VCaP (cell line): ENCODE data around the gene CD99.

Source experiments
- H3K27ac ChIP-seq: fragments of 450-650 bp; 2 replicates; pipeline ENCODE4 v1.5.1; 2017
- TF ChIP-seq, protein P1 (sequence below): fragments of 450-650 bp; conservative IDR thresholded peaks from 2 replicates; pipeline ENCODE4 v1.5.1; 2017; ENCODE audit warnings: mild to moderate bottlenecking, moderate library complexity

CD99 gene

GRCh38 chrX:2710041-2710840 lies 19.1 kb downstream of the CD99 start:
- no peak overlapping the region for H3K27ac ChIP-seq
- TF ChIP-seq, protein P1, sequence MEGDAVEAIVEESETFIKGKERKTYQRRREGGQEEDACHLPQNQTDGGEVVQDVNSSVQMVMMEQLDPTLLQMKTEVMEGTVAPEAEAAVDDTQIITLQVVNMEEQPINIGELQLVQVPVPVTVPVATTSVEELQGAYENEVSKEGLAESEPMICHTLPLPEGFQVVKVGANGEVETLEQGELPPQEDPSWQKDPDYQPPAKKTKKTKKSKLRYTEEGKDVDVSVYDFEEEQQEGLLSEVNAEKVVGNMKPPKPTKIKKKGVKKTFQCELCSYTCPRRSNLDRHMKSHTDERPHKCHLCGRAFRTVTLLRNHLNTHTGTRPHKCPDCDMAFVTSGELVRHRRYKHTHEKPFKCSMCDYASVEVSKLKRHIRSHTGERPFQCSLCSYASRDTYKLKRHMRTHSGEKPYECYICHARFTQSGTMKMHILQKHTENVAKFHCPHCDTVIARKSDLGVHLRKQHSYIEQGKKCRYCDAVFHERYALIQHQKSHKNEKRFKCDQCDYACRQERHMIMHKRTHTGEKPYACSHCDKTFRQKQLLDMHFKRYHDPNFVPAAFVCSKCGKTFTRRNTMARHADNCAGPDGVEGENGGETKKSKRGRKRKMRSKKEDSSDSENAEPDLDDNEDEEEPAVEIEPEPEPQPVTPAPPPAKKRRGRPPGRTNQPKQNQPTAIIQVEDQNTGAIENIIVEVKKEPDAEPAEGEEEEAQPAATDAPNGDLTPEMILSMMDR, result no peak

DNA sequence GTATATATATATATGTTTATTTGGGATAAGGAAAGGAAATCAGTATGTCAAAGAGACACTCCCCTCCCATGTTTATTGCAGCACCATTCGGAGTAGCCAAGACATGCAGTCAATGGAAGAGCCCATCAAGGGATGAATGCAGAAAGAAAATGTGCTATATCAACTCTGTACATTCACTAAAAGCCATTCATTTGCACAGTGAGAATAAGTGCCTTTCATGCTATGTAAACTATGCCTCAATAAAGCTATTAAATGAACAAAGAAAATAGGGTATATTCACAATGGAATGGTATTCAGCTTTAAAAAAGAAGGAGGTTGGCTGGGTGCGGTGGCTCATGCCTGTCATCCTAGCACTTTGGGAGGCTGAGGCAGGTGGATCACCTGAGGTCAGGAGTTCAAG lies 20.3 kb downstream of the CD99 start:
- TF ChIP-seq, protein P1, result no peak

GRCh38 chrX:2712428-2712827 lies 21.3 kb downstream of the CD99 start:
- TF ChIP-seq, protein P1, result no peak
- no peak overlapping the region for H3K27ac ChIP-seq

More for the DNA sequence above, 20.3 kb downstream of the CD99 start:
- H3K27ac ChIP-seq, result no peak overlapping the region

- TF ChIP-seq, protein P1, result no peak
- no peak overlapping the region for H3K27ac ChIP-seq
Observed at GRCh38 chrX:2712890-2713840, 22.1 kb downstream of the CD99 start.

DNA sequence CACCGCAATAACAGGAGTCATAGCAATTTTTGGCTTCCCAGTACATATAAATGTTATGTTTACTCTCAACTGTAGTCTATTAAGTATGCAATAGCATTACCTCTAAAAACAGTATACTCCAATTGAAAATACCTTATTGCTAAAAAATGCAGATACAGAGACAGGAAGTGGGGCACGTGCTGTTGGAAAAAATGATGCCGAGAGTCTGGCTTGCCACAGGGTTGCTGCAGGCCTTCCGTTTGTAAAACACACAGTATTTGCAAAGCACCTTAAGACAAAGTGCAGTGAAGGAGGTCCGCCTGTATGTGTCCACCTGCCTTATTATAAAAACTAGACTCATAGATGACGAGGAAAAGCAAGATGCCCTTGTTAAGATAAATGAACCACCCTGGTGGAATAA lies 23.5 kb downstream of the CD99 start:
- TF ChIP-seq, protein P1, result no peak
- no peak overlapping the region for H3K27ac ChIP-seq

- TF ChIP-seq, protein P1, result no peak
- H3K27ac ChIP-seq, result no peak overlapping the region
Observed at GRCh38 chrX:2715066-2715600, 24.0 kb downstream of the CD99 start.

GRCh38 chrX:2717312-2717711 lies 26.2 kb downstream of the CD99 start:
- TF ChIP-seq, protein P1, result no peak
- no peak overlapping the region for H3K27ac ChIP-seq
